ENCODE data around the gene SOWAHA. TPM values are rescaled to one million over a fixed set of nuclear protein-coding genes. Genes with fewer than 3 reads are reported as not detected.

SOWAHA gene
- total RNA-seq (2014; rRNA removed; shearing (Covaris generic)): not detected in 2 replicates
- not detected in 2 replicates for polyA plus RNA-seq (2015; cell fraction: cytosol; rRNA removed)
- not detected in 2 replicates for polyA plus RNA-seq (2015; cell fraction: nucleus; rRNA removed)

DNA sequence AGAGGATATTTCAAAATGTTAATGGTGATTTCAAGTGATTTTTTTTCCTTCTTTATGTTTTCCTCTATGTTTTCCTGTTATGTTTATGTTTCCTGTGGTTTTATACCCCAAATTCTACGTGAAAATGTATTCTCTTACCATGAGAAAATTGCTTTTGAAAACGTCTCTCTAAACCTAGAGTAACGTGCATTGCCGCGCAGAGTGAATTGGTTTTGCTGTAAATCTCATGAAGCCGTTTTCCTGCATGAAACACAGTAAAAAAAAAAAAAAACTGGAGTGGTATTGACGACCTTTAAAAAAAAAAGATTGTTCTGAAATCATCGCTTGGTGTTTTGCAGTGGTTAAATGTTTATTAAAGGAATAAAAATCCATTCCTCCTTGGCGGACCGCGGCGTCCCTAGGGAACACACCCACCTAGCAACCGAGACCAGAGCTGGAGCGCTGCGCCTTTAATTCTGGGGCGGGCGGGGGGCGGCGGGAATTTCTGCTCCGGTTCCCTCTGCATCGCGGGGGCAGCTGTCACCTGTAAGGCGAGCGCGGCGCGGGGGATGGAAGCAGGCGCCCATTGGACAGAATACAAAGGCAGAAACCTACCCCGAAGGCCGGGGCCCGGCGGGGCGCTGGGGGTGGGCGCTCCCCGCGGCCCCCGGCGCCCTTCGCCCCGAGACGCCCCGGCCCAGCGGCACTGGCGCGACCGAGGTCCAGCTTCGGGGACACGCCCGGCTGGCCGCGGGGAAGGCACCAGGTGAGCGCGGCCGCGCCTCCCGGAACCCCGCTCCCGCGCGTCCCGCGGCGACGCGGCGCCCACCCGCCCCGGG, at the start of gene SOWAHA:
Gene SOWAHA, plus strand, starts transcription at position 522 of the 818 bp plus-strand sequence. CDS start 320 bp downstream, outside the sequence.
- no peak for DNase-seq (ENCODE audit: low read depth, low spot score)
- in situ Hi-C loops (cut with HindIII; ENCODE audit: low pct_unique_long_range_greater_than_20kb, low sequenced_read_pairs): no loop called here

DNA sequence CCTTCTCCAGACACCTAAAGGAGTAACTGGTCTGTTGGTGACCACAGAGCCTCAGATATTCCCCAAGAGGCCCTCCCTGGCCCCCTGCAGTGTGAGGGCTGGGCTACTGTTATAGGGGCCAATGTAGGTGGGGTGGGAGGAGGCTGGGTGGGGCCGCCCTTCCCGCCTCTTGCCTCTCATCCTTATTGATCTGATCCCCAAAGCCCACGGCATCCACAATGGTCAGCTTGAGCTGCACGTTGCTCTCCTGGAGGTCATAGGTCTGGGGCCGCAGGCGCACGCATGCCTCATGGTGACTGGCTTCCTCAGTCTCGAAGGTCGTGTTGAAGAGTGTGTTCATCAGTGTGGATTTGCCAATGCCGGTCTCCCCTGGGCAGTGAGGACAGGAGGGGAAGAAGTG, 49.1 kb upstream of the SOWAHA start:
- in situ Hi-C loops (cut with HindIII; ENCODE audit: low pct_unique_long_range_greater_than_20kb, low sequenced_read_pairs): no loop called here
- DNase-seq (ENCODE audit: low read depth, low spot score): no peak

DNA sequence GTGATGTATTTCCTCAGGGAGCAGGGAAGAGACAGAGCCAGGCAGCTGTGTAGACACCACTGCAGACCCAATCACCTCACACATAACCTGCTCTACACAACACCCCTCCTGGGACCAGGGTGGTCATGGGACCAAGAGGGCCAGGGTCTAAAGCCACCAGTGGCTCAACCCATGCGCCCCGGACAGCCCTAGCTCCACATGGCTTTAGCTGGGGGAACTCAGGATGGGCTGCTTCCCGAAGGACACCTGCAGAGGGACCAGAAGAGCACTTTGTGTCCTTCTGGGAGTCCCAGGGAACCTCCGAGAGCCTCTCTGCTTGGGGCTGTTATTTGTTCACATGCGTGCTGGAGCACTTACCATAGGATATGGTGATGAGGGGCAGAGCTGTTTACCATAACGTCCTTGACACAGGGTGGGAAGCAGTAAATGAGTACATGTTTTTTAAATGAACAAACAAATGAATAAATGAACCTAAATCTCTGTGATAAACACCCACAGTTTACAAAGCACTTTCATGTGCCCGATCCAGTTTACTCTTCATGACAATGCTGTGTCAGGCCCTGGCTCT, 48.3 kb upstream of the SOWAHA start:
- in situ Hi-C loops (cut with HindIII; ENCODE audit: low pct_unique_long_range_greater_than_20kb, low sequenced_read_pairs): no loop called here

DNA sequence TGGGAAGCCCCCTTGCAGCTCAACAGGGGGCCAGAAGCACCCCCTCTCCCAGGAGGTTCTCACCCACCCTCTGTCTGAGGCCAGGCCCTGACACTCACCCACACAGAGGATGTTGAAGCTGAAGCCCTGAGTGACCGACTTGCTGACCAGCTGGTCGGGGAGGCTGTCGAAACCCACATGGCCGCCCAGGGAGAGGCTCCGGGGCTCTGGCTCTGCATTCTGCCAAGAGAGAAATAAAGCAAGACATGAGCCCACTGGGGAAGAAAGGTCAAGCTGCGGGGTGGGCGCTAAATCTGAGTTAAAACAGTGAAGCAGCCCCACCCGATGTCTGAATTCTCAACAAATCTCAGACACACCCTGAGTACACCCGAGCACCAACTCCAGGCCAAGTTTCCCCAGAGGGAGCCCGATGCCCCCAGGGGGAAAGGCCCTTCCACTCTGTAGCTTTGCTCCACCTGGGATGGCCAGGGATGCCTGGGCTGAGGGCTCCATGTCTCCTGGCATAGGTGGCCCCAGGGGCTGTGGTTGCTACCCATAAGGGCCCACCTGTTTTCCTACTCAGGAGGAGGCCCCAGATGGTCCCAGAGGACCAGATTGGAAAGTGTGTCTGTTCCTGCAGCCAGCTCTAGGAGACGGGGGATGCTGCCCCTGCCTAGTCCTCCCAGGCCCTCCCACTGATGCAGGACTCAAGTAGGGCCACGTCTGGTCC, 47.6 kb upstream of the SOWAHA start:
- in situ Hi-C loops (cut with HindIII; ENCODE audit: low pct_unique_long_range_greater_than_20kb, low sequenced_read_pairs): no loop called here
- no peak for DNase-seq (ENCODE audit: low read depth, low spot score)

More for the DNA sequence above, 48.3 kb upstream of the SOWAHA start:
- DNase-seq (ENCODE audit: low read depth, low spot score): no peak

DNA sequence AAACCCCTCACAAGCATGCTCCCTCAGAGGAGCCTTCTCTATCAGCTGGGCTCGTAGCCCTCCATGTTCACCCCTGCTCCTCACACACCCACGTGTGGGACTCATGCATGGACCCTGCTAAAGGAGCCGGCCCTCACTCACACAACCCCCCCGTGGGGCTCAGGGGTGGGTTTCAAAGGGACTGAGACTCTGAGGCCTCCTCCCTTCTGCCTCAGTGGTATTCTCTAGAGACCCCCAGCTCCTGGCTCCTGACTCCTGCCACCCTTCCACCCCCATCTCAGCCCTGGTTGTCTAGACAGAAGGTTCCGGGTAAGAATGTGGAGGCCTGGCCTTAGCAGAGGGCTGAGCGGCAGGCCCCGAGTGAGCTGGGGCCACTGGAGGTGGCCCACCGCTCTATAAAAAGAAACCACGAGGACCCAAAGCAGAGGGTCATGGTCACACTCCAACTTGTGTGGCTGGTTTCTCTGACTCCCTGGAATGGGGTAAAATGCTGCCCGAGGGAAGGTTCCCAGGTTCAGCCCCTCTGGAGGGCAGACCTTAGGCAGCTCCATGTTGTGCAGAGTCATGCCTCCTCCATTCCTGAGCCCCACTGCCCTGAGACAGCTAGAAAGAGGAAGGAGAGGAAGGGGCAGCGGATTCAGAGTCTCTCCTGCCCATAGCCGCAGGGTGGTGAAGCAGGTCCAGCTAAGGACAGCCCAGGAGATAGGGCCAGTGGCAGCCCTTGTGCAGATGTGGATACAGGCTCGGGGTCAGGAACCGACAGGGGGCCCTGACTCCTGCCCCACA, 46.9 kb upstream of the SOWAHA start:
- DNase-seq (ENCODE audit: low read depth, low spot score): no peak
- in situ Hi-C loops (cut with HindIII; ENCODE audit: low pct_unique_long_range_greater_than_20kb, low sequenced_read_pairs): no loop called here

DNA sequence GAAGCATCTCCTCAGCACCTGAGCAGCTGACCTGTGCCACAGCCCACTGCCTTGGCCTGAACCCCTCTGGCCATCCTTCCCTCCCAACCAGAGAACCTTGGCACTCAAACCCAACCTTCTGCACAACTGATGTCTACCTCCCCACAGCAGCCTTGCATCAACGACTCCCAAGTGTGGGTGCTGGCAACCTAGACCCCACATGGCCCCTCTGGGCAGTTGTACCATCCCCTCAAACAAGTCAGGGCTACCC, 46.4 kb upstream of the SOWAHA start:
- DNase-seq (ENCODE audit: low read depth, low spot score): no peak
- in situ Hi-C loops (cut with HindIII; ENCODE audit: low pct_unique_long_range_greater_than_20kb, low sequenced_read_pairs): no loop called here

DNA sequence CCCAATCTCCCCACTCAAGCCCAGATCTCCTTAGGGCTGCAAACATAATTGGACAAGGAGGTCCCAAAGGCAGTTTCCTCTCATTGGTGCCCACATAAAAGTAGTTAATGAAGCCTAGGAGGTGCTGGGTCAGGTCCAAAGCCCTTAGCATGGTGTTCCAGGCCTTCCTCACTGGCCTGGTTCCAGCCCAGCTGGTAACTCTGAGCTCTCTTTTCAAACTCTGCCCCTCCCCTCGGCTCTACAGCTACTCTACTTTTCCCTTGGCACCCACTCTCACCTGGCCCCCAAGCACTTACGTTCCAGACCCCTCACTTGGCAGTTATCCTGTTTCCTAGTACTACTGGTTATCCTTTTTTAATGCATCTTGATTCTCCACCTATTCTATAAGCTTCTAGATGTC, 46.0 kb upstream of the SOWAHA start:
- in situ Hi-C loops (cut with HindIII; ENCODE audit: low pct_unique_long_range_greater_than_20kb, low sequenced_read_pairs): no loop called here
- no peak for DNase-seq (ENCODE audit: low read depth, low spot score)

DNA sequence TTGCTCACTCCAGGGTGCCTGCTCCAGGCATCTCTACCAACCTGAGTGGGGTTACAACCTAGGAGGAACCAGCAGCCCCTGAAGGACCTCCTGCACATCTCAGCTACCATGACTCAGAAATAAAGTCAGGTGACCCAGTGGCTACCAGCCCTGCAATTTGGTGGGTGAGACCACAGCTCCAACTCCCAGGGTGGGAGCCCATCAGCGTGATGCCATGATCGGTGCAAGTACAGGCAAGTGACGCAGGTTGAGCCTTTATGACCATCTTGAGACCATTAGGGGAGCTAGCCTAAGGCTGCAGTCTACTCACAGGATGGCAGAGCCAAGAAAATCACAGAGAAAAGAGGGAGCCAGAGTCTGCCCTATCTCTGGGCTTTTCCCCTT, 44.6 kb upstream of the SOWAHA start:
- in situ Hi-C loops (cut with HindIII; ENCODE audit: low pct_unique_long_range_greater_than_20kb, low sequenced_read_pairs): no loop called here
- no peak for DNase-seq (ENCODE audit: low read depth, low spot score)

DNA sequence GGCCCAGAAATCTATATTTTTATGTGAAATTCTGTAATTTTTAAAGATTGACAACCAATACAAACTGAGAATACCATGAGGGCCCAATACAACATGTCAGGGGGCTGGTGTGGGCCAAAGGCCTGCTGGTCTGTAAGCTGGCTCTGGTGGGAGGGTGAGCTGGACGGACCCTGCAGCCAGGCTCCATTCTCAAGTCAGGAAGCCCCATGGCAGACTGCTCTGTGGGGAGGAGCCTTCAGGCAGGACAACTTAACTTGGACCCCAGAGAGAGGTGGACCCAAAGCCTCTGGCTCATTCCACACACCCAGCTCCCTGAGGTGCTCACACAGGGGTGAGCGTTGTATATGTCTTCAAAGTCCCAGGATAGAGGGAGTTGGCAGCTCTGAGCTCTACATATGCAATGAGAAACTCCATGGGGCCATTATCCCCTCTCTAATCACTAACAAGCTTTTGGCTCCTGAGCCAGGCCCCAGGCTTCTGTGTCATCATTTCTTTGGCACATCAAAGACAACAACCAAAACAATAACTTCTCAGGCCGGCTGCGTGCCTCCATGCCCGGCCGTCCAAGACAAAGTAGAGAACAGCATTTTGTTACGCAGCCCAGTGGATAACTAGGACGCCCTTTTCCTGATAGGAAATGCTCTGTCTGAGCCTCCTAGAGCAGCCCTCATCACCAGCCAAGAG, 42.5 kb upstream of the SOWAHA start:
- DNase-seq (ENCODE audit: low read depth, low spot score): no peak
- in situ Hi-C loops (cut with HindIII; ENCODE audit: low pct_unique_long_range_greater_than_20kb, low sequenced_read_pairs): no loop called here

DNA sequence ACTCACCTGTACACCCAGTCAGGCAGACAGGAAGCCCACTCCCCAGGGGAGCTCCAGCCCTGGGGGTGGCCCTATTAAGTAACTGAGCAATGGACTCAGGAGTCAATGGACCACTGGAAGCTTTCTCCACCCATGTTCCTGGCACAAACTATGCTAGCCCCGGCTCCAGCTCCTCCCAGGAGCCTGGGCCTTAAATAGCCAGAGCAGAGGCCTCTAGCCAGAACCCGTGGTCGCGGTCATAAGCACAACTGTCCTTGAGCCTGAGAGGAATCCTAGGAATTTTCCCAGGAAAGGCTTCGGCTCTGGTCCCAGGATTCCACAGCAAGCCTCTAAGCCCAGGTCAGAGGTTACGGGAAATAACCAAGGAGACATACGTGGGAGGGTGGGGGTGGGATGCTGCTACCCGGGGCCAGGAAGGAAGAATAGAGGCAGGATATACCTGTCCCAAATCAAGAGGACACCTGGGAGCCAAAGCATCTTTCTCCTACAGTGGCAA, 41.6 kb upstream of the SOWAHA start:
- in situ Hi-C loops (cut with HindIII; ENCODE audit: low pct_unique_long_range_greater_than_20kb, low sequenced_read_pairs): no loop called here
- no peak for DNase-seq (ENCODE audit: low read depth, low spot score)

DNA sequence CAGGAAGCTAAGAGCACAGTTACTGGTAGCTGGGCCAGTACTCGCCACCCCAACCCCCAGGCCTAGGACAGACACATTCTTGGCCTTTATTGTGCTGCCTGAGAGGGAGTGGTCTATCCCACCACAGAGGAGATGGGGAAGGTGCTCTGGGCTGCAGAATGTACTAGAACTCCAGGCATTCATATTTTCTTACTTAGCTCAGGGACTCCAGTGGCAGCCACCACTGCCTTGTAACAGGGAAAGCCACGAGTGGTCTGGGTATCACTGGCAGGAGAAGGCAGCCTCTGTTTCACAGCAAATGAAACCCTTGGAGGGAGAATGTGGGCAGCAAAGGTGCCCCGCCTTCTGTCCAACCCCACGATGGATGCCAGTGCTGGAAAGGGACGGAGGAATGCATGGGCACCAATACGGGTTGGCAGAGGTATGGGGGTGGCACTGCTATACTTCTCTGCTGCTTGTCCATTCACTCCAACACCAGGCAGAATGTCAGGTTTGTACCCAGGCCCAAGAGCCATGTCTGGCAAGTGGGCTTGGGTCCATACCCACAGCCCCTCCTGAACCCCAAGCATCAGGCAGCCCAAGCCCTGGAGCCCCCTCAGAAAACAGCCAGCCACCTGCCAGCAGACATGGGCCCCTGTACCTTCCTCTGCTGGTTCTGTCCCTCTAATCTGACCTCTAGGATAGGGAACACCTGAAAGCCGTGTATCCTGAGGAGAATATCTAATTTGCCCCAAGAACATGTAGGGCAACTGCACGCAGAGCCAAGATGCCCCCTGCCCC, 40.6 kb upstream of the SOWAHA start:
- in situ Hi-C loops (cut with HindIII; ENCODE audit: low pct_unique_long_range_greater_than_20kb, low sequenced_read_pairs): no loop called here

DNA sequence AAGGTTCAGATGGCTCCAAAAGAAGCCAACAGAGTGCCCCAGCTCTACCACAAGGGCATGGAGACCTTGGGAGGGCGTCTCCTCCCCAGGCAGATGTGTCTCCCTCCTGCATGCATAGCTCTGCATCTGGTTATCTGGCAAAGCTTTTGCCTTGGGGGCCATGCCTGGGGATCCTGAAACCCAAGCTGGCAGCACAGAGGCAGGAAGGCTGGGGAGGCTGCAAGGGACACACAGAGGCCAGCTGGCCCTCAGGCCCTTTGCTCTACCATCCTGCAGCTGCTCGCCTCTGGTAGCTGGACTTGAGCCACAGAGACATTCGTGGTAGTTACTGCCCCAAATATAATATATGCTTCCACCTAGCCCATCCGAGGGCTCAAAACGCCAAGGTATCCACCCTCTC, 40.0 kb upstream of the SOWAHA start:
- in situ Hi-C loops (cut with HindIII; ENCODE audit: low pct_unique_long_range_greater_than_20kb, low sequenced_read_pairs): no loop called here
- DNase-seq (ENCODE audit: low read depth, low spot score): no peak

More for the DNA sequence above, 40.6 kb upstream of the SOWAHA start:
- no peak for DNase-seq (ENCODE audit: low read depth, low spot score)

DNA sequence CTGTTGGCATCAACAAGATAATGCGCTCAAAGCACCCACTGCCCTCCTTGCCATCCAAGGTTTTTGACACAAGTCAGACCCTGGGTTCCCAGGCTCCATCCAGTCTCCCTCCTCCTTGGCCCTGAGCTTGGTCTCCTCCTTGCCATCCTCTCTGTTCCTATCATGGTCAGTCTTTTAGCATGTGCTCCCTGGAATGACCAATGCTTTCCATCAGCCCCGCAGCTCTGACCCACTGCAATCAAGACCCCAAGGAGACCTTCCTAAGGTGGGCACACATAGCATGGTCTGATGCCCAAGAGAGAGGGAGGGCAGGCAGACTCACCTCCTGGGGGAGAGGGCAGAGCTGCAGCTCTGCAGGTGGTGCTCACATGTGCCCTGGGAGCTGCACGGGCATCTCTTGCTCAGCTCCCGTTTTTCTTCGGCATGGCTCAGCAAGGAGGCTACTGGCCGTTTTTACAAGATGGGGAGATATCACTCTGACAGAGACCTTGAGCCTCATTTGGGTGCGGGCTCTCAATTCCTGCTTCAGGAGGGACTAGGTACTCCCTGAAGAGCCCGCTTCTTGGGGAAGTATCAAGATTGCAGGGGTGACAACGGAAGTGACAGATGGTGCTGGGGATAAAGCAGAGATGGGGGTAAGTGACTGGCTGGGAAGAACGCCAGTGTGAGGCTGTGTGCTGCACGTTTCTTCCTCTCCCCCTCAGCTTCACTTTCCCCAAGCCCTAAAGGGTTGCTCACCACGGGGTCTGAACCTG, 39.3 kb upstream of the SOWAHA start:
- no peak for DNase-seq (ENCODE audit: low read depth, low spot score)
- in situ Hi-C loops (cut with HindIII; ENCODE audit: low pct_unique_long_range_greater_than_20kb, low sequenced_read_pairs): no loop called here

DNA sequence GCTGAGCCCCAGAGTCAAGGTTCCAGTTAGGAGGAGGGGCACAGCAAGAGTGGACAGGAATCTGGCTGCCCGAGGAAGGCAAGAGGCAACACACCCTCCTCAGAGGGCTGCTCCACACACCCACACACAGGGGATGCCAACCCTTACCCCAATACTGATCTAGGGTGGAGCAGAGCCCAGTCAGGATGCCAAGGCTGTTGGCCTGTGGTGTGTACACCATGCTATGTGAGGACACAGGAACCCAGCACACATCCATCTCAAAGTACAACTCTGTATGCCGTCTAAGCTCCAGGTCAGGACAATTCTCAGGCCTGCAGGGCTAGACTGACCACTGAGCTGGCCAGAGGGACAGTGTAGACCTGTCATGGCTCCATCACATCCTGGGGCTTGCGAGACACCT, 38.7 kb upstream of the SOWAHA start:
- no peak for DNase-seq (ENCODE audit: low read depth, low spot score)
- in situ Hi-C loops (cut with HindIII; ENCODE audit: low pct_unique_long_range_greater_than_20kb, low sequenced_read_pairs): no loop called here

DNA sequence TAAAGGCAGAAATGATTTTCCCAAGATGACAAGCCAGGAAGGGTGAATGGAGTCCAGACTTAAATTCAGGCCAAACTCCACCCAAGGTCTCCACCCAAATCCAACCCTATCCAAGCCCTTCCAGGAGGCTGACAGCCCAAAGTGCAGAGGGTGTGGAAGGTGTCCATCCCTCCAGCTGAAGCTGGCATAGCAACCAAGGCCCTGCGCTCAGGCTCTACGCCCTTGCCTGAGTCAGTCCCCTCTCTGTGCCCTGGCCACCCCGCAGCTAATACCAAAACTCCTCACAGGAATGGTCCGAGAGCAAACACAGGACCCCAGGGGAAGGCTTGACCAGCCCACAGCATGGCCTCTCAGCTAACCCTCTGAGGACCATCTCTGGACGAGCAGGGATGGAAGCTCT, 38.2 kb upstream of the SOWAHA start:
- in situ Hi-C loops (cut with HindIII; ENCODE audit: low pct_unique_long_range_greater_than_20kb, low sequenced_read_pairs): no loop called here
- DNase-seq (ENCODE audit: low read depth, low spot score): no peak

DNA sequence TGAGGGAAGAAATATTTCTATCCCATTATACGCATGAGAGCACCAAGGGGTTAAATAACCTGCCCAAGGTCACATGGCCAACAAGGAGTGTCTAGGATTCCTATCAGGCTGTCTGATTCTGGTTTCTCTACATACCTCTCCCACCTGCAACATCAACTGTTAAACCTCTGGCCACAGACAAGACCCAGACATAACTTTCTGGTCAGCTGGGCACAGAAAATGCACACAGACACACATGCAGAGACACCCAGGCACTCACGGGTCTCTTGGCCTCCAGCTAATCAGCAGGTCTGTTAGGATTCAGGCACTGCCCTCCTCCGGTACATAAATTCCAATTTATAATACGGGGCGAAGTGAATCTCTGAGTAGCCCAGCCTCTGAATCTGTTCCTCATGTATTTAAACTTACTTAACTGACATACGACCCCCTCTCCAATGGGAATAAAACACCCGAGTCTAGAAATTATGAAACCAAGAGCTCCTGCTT, 37.6 kb upstream of the SOWAHA start:
- DNase-seq (ENCODE audit: low read depth, low spot score): no peak
- in situ Hi-C loops (cut with HindIII; ENCODE audit: low pct_unique_long_range_greater_than_20kb, low sequenced_read_pairs): no loop called here

Data from SK-MEL-5 (cell line).